PC-3 (cell line): ENCODE data around the gene RAP1GAP2. TPM values are rescaled to one million over a fixed set of nuclear protein-coding genes. Genes with fewer than 3 reads are reported as not detected.

ENCODE experiments used
- ATAC-seq: fragments of 200-7000 bp; cut with Tn5 transposase; 2 replicates; pipeline ENCODE4 v1.9.1; 2020; ENCODE audit warnings: mild to moderate bottlenecking, moderate library complexity
- BruUV-seq: library from RNA; stranded (reverse); fragments of 400-500 nt; replicated peaks from 2 replicates; lab custom pipeline; 2021; lab: Mats Ljungman, UMichigan
- CTCF ChIA-PET: fragments of 300-600 bp; sonication (Branson Sonifier 250); formaldehyde crosslinking; loops from one replicate; lab custom pipeline; 2022; ENCODE audit warnings: antibody characterized with exemption; lab: Charles Lee
- POLR2A ChIA-PET: fragments of 300-600 bp; sonication (Branson Sonifier 250); formaldehyde crosslinking; loops from one replicate; lab custom pipeline; 2022; ENCODE audit warnings: antibody characterized with exemption; ENCODE audit not compliant: unreplicated experiment; lab: Charles Lee
- DNase-seq: peaks from one replicate; pipeline ENCODE4 v3.0.0-alpha.2; 2015
- H2AFZ ChIP-seq: fragments of 300-600 bp; sonication (generic); 2 replicates; pipeline ENCODE4 v1.6.0; 2016; ENCODE audit warnings: antibody characterized with exemption, low read length
- H3F3A ChIP-seq: fragments of 300-600 bp; sonication (generic); one replicate; pipeline ENCODE4 v1.6.0; 2017; ENCODE audit warnings: antibody characterized with exemption, low read length, control low read depth, mild to moderate bottlenecking; ENCODE audit not compliant: unreplicated experiment
- H3K27ac ChIP-seq: fragments of 300-600 bp; sonication (generic); 2 replicates; pipeline ENCODE4 v1.5.1; 2016; ENCODE audit warnings: mild to moderate bottlenecking, low read length
- H3K27me3 ChIP-seq: fragments of 300-600 bp; sonication (generic); 2 replicates; pipeline ENCODE4 v1.6.1; 2016; ENCODE audit warnings: low read length, mixed read lengths
- H3K36me3 ChIP-seq: fragments of 300-600 bp; sonication (generic); 2 replicates; pipeline ENCODE4 v1.6.1; 2016; ENCODE audit warnings: low read depth, mixed run types, low read length, mixed read lengths
- H3K4me1 ChIP-seq: fragments of 300-600 bp; sonication (generic); 2 replicates; pipeline ENCODE4 v1.5.1; 2016; ENCODE audit warnings: low read length; ENCODE audit not compliant: insufficient read depth
- H3K4me2 ChIP-seq: fragments of 300-600 bp; sonication (generic); 2 replicates; pipeline ENCODE4 v1.6.0; 2016; ENCODE audit warnings: low read length
- H3K4me3 ChIP-seq: fragments of 300-600 bp; sonication (generic); 2 replicates; pipeline ENCODE4 v1.5.1; 2016; ENCODE audit warnings: mild to moderate bottlenecking, low read length, mixed read lengths
- H3K79me2 ChIP-seq: fragments of 300-600 bp; sonication (generic); 2 replicates; pipeline ENCODE4 v1.6.1; 2017; ENCODE audit warnings: low read length, mixed read lengths
- H3K9ac ChIP-seq: fragments of 300-600 bp; sonication (generic); 2 replicates; pipeline ENCODE4 v1.6.0; 2016; ENCODE audit warnings: mild to moderate bottlenecking, low read length
- H3K9me2 ChIP-seq: fragments of 300-600 bp; sonication (generic); replicated peaks from 2 replicates; pipeline ENCODE4 v1.6.1; 2016; ENCODE audit warnings: mixed run types, low read length, mixed read lengths
- H3K9me3 ChIP-seq: fragments of 300-600 bp; sonication (generic); 2 replicates; pipeline ENCODE4 v1.6.1; 2016; ENCODE audit warnings: low read length, mixed read lengths
- H4K20me1 ChIP-seq: fragments of 300-600 bp; sonication (generic); 2 replicates; pipeline ENCODE4 v1.6.1; 2016; ENCODE audit warnings: low read length, mixed read lengths
- EZH2 ChIP-seq: fragments of 300-600 bp; sonication (generic); IDR thresholded peaks from one replicate; pipeline ENCODE4 v1.6.1; 2017; ENCODE audit warnings: antibody characterized with exemption, mild to moderate bottlenecking, low read length; ENCODE audit not compliant: unreplicated experiment
- EZH2phosphoT487 ChIP-seq: fragments of 300-600 bp; sonication (generic); IDR thresholded peaks from 2 replicates; pipeline ENCODE4 v1.6.1; 2018; ENCODE audit warnings: mild to moderate bottlenecking, antibody characterized with exemption, low read length, borderline replicate concordance
- intact Hi-C: fragments of 100-400 bp; cut with micrococcal nuclease; formaldehyde crosslinking; loops from 2 replicates; pipeline ENCODE4 v1.9.0; 2023
- total RNA-seq: library from RNA; depleted of rRNA; stranded (reverse); fragments of >200 nt; gene quantifications from 2 replicates; pipeline ENCODE4 v1.2.3, GENCODE V29; 2014
- TF ChIP-seq, protein P1 (sequence below): fragments of 300-600 bp; sonication (generic); conservative IDR thresholded peaks from 2 replicates; pipeline ENCODE4 v1.5.1; 2017; ENCODE audit warnings: antibody characterized with exemption, low read depth, mild to moderate bottlenecking, low read length

The RAP1GAP2 gene
- total RNA-seq, 1 experiment from 2014 or later: 14.5 TPM

DNA sequence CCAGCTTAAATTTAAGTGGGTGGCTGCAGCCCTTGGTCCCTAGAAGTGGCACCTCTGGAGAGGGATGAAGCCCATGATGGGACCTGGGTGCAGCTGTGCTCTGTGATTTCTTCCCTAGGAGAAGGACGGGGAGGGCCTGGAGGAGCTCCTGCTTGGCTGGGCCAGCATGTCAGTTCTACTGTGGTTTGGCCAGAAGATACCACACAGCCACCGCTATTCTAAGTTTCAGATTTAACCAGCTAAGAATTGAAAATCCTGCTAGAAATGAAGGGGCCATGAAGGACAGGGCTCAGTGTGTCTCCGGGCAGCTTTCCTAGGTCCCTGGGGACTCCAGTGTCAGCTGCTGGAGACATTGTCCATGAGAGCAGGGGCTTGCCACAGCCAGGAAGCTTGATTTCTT is 9.7 kb downstream of the RAP1GAP2 start:
- intact Hi-C loops: no loop called here
- POLR2A ChIA-PET: no interaction called here

DNA sequence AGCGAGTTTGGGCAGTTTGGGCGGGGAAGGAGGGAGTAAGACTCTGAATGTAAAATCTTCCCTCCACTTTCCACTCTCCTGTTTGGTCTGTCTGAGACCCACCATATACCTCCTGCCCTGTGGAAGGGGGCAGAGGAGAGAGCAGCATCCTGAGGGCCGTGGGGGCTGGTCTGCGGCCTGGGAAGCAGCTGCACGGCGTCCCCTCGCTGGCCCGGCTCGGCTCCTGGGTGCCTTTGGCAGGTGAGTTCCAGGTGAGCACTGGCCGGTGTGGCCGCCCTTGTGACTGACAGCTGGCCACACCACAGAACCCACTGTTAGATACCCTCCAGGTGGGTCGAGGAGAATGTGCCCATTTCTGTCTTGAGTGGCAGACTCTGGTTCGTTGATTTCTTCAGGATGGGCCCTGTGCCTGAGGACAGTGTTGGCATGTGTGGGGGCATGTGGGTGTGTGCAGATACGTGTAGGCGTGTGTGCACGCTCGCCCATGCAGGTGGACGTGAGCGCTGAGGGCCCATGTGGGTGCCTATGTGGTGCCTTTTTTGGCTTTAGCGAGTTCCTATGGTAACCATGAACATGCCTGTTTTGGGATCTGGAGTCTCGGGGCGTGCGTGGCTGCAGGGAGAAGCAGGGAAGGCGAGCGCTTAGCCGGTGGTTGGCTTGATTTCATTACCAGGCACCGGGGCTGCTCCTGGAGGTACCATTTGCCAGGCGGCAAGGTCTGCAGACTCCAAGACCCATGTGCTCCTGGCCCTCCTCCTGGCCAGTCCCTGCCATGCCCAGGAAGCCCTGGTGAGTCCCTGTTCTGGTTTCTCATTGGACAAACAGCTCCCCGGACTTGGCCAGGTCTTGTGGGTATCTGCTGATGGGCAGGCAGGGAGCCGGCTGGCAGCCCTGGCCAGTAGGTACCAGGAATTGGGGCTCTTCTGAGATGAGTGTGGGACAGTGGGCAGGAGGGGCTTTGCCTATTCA is 12.4 kb downstream of the RAP1GAP2 start:
- no peaks in the 10 kb centered on the region for H3K79me2 ChIP-seq
- H3K9ac ChIP-seq: no peak overlapping the region
- peaks cover 27% of the 10 kb centered on the region for H3K4me1 ChIP-seq
- DNase-seq: no peak
- H3K36me3 ChIP-seq: no peaks in the 10 kb centered on the region
- ChIA-PET POLR2A (no interaction called here), CTCF (no interaction called here)
- no peaks in the 10 kb centered on the region for H3K27me3 ChIP-seq
- H3F3A ChIP-seq: no peaks in the 10 kb centered on the region
- ATAC-seq: no peak
- H3K27ac ChIP-seq: no peak overlapping the region
- no peak overlapping the region for H2AFZ ChIP-seq
- TF ChIP-seq EZH2phosphoT487 (no peak), EZH2 (no peak)
- TF ChIP-seq, protein P1, sequence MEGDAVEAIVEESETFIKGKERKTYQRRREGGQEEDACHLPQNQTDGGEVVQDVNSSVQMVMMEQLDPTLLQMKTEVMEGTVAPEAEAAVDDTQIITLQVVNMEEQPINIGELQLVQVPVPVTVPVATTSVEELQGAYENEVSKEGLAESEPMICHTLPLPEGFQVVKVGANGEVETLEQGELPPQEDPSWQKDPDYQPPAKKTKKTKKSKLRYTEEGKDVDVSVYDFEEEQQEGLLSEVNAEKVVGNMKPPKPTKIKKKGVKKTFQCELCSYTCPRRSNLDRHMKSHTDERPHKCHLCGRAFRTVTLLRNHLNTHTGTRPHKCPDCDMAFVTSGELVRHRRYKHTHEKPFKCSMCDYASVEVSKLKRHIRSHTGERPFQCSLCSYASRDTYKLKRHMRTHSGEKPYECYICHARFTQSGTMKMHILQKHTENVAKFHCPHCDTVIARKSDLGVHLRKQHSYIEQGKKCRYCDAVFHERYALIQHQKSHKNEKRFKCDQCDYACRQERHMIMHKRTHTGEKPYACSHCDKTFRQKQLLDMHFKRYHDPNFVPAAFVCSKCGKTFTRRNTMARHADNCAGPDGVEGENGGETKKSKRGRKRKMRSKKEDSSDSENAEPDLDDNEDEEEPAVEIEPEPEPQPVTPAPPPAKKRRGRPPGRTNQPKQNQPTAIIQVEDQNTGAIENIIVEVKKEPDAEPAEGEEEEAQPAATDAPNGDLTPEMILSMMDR: no peak
- H3K4me2 ChIP-seq: no peak overlapping the region
- no peaks in the 10 kb centered on the region for H4K20me1 ChIP-seq
- no peaks in the 10 kb centered on the region for H3K9me2 ChIP-seq
- H3K4me3 ChIP-seq: no peak overlapping the region
- H3K9me3 ChIP-seq: no peaks in the 10 kb centered on the region
- no TSS peak for BruUV-seq
- intact Hi-C loops: no loop called here

More for the DNA sequence above, 9.7 kb downstream of the RAP1GAP2 start:
- no peak for DNase-seq
- ATAC-seq: no peak
- no peaks in the 10 kb centered on the region for H3K36me3 ChIP-seq
- TF ChIP-seq EZH2phosphoT487 (no peak), EZH2 (no peak)
- TF ChIP-seq, protein P1: no peak
- no peak overlapping the region for H3K9ac ChIP-seq
- CTCF ChIA-PET: no interaction called here
- no peaks in the 10 kb centered on the region for H3K9me3 ChIP-seq
- no peak overlapping the region for H3K27ac ChIP-seq
- H3F3A ChIP-seq: no peaks in the 10 kb centered on the region
- no peaks in the 10 kb centered on the region for H3K9me2 ChIP-seq
- no peaks in the 10 kb centered on the region for H3K27me3 ChIP-seq
- no peaks in the 10 kb centered on the region for H3K79me2 ChIP-seq
- H3K4me2 ChIP-seq: no peak overlapping the region
- BruUV-seq: no TSS peak
- H4K20me1 ChIP-seq: no peaks in the 10 kb centered on the region
- H3K4me1 ChIP-seq: peaks cover 13% of the 10 kb centered on the region
- no peak overlapping the region for H3K4me3 ChIP-seq
- no peak overlapping the region for H2AFZ ChIP-seq

DNA sequence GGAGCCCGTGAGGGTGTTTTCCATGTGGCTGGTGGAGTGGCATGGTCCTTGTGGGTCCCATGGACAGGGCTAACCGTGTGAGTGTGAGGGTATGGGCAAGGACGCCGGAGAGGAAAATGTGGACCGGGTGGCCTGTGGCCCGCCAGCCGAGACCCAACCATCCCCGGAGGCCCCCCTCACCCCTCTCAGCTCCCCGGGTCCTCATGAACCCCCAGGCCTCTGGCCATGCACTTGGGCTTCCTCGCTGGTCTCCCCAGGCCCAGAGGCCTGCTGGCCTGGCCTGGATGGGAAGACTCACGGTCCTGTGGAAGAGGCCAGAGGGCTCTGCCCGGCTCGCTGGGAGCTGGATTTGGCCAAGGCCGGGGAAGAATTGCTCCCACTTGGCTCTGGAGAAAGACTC is 13.1 kb downstream of the RAP1GAP2 start:
- H3K27me3 ChIP-seq: no peaks in the 10 kb centered on the region
- intact Hi-C loops: no loop called here
- H3F3A ChIP-seq: no peaks in the 10 kb centered on the region
- no peaks in the 10 kb centered on the region for H3K36me3 ChIP-seq
- H3K9me2 ChIP-seq: no peaks in the 10 kb centered on the region
- H3K4me2 ChIP-seq: no peak overlapping the region
- H3K9ac ChIP-seq: no peak overlapping the region
- ATAC-seq (no peak), DNase-seq (no peak)
- TF ChIP-seq EZH2phosphoT487 (no peak), EZH2 (no peak)
- TF ChIP-seq, protein P1: no peak
- ChIA-PET POLR2A (no interaction called here), CTCF (no interaction called here)
- no peak overlapping the region for H2AFZ ChIP-seq
- no peak overlapping the region for H3K4me3 ChIP-seq
- no peak overlapping the region for H3K27ac ChIP-seq
- H3K9me3 ChIP-seq: no peaks in the 10 kb centered on the region
- H3K4me1 ChIP-seq: peaks cover 28% of the 10 kb centered on the region
- H3K79me2 ChIP-seq: no peaks in the 10 kb centered on the region
- H4K20me1 ChIP-seq: no peaks in the 10 kb centered on the region
- BruUV-seq: no TSS peak
